Liver (tissue), 9 donors: Measurements from ENCODE around the gene ATP2B2. TPM values are rescaled to one million over a fixed set of nuclear protein-coding genes. Genes with fewer than 3 reads are reported as not detected.

Source experiments
- DNase-seq: peaks from one replicate; pipeline ENCODE4 v3.0.0-alpha.2; 2017; ENCODE audit warnings: low spot score
- H3K27ac ChIP-seq, 2 donors: one replicate each; pipeline ENCODE4 v1.7.0; 2013; ENCODE audit warnings: inconsistent platforms in 2 of 2, low read length in 2 of 2, control low read depth in 1 of 2, low read depth in 1 of 2, mild to moderate bottlenecking in 1 of 2
- H3K27me3 ChIP-seq, 4 donors: one replicate each; pipeline versions ENCODE4 v1.6.1 to v1.7.0; 2013; ENCODE audit warnings: low read length in 3 of 4, inconsistent platforms in 1 of 4, mild to moderate bottlenecking in 1 of 4, moderate library complexity in 1 of 4; ENCODE audit not compliant: control insufficient read depth in 4 of 4, insufficient read depth in 4 of 4
- H3K36me3 ChIP-seq, 4 donors: one replicate each; pipeline versions ENCODE4 v1.6.1 to v1.7.0; 2013; ENCODE audit warnings: low read length in 3 of 4, mild to moderate bottlenecking in 3 of 4, low read depth in 1 of 4, moderate library complexity in 1 of 4; ENCODE audit not compliant: control insufficient read depth in 4 of 4, insufficient read depth in 3 of 4
- H3K4me1 ChIP-seq, 4 donors: one replicate each; pipeline versions ENCODE4 v1.6.1 to v1.7.0; 2013; ENCODE audit warnings: low read length in 3 of 4, mild to moderate bottlenecking in 3 of 4, moderate library complexity in 1 of 4; ENCODE audit not compliant: control insufficient read depth in 4 of 4, insufficient read depth in 4 of 4
- H3K4me3 ChIP-seq, 3 donors: one replicate each; pipeline versions ENCODE4 v1.6.1 to v1.7.0; 2013; ENCODE audit warnings: low read length in 3 of 3, control low read depth in 1 of 3, low read depth in 1 of 3, mild to moderate bottlenecking in 1 of 3
- H3K9ac ChIP-seq, 2 donors: one replicate each; pipeline ENCODE4 v1.7.0; 2013; ENCODE audit warnings: low read length in 2 of 2, mild to moderate bottlenecking in 2 of 2, moderate library complexity in 2 of 2, control low read depth in 1 of 2, low read depth in 1 of 2
- H3K9me3 ChIP-seq, 4 donors: one replicate each; pipeline versions ENCODE4 v1.6.1 to v1.7.0; 2013; ENCODE audit warnings: low read length in 3 of 4; ENCODE audit not compliant: control insufficient read depth in 4 of 4
- EGR1 ChIP-seq, 2 donors: IDR thresholded peaks; 2 replicates each; pipeline ENCODE4 v1.6.1; 2016 to 2018; ENCODE audit warnings: antibody characterized with exemption in 2 of 2, low read depth in 2 of 2
- FOXA1 ChIP-seq: IDR thresholded peaks from 2 replicates; pipeline ENCODE4 v1.6.1; 2016; ENCODE audit warnings: antibody characterized with exemption
- FOXA2 ChIP-seq: IDR thresholded peaks from 2 replicates; pipeline ENCODE4 v1.6.1; 2016; ENCODE audit warnings: antibody characterized with exemption
- NR2F2 ChIP-seq: IDR thresholded peaks from 2 replicates; pipeline ENCODE4 v1.6.1; 2016; ENCODE audit warnings: antibody characterized with exemption
- RAD21 ChIP-seq, 2 donors: IDR thresholded peaks; 2 replicates each; pipeline ENCODE4 v1.6.1; 2016; ENCODE audit warnings: antibody characterized with exemption in 2 of 2, mild to moderate bottlenecking in 2 of 2
- SP1 ChIP-seq: IDR thresholded peaks from 2 replicates; pipeline ENCODE4 v1.6.1; 2018; ENCODE audit warnings: antibody characterized with exemption, mild to moderate bottlenecking
- TAF1 ChIP-seq: conservative IDR thresholded peaks from 2 replicates; pipeline ENCODE4 v1.6.1; 2016; ENCODE audit warnings: antibody characterized with exemption, mild to moderate bottlenecking
- YY1 ChIP-seq: IDR thresholded peaks from 2 replicates; pipeline ENCODE4 v1.6.1; 2016; ENCODE audit warnings: antibody characterized with exemption, mild to moderate bottlenecking
- WGBS: extraction: QIAGEN DNeasy Blood & Tissue Kit; methylation state at CpG from one replicate; pipeline ENCODE4 v1.1.7; 2013; 5-methylcytosine and 5-hydroxymethylcytosine counted together
- polyA plus RNA-seq, 2 donors: library from polyadenylated mRNA; stranded (reverse) in 1 of 2; unstranded in 1 of 2; fragments of 200-250 nt in 1 of 2; fragments of >200 nt in 1 of 2; fragmentation: Nextera tagmentation in 1 of 2; extraction: Ambion mirVana in 1 of 2; gene quantifications; one replicate each; pipeline versions ENCODE4 v1.2.1 to v1.2.3, GENCODE V29; 2013 to 2015
- total RNA-seq, 2 donors: library from RNA; depleted of rRNA; stranded (reverse); fragments of >200 nt; gene quantifications; one replicate each; pipeline ENCODE4 v1.2.3, GENCODE V29; 2014
- TF ChIP-seq, protein P1 (sequence below): IDR thresholded peaks from 2 replicates; pipeline ENCODE4 v1.6.1; 2016; ENCODE audit warnings: antibody characterized with exemption
- TF ChIP-seq, protein P2 (sequence below): IDR thresholded peaks from 2 replicates; pipeline ENCODE4 v1.6.1; 2016; ENCODE audit warnings: antibody characterized with exemption
- TF ChIP-seq, protein P3 (sequence below): IDR thresholded peaks from 2 replicates; pipeline ENCODE4 v1.6.1; 2016; ENCODE audit warnings: antibody characterized with exemption, mild to moderate bottlenecking
- donor health status: healthy.
- donor health status: healthy.
- donor health status: healthy.
- donor health status: healthy.
- donor health status: healthy.

Gene ATP2B2
- total and polyA plus RNA-seq, 4 donors = 10.4 to 27.8 (median 20.7) TPM

DNA sequence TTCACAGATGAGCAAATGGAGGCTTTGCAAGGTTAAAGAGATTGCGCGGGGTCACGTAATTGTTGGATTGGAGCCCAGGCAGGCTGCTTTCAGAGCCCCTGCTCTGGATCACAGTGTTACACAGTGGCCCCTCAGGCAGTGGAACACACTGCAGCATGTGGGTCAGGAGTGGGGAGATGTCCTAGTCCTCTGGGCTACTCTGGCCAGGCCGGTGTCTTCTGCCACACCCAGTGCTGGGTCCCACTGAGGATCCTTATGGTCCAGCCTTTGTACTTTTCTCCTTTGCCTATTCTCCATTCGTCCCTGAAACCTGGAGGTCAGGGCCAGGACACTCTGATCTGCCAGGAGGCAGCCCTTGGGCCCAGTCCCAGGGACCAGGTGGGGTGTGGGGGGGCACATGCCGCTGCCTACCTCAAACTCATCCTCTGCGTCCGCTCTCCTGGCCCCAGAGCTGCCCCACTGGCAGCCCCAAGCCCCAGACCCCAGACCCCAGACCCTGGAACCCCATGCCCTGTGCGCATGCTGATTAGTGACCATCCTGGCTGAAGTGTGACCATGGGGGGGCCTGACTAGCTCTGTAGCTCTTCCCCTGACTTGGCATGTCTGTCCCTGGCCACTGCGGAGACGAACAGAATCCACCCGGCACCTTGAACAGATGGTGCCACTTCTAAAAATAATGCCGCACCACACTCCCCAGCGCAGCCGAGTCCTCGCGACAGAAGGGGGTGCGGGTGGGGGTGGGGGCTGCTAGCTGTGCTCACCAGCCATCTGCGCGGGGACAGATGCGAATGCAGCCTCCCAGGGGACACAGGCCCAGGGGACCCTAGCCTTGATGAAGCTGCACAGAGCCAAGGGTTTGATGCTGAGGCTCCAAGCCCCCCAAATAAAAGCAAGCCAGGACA is 41.6 kb downstream of the ATP2B2 start:
- Histone ChIP-seq H3K4me1 (peaks cover 0 to 4% (median 2%) of the 10 kb centered on the region in 4 donors), H3K36me3 (no peaks in the 10 kb centered on the region), H3K9ac (no peak overlapping the region), H3K27me3 (no peaks in the 10 kb centered on the region), H3K9me3 (no peaks in the 10 kb centered on the region), H3K27ac (no peak overlapping the region), H3K4me3 (no peak overlapping the region)
- no peak for DNase-seq
- TF ChIP-seq FOXA1 (no peak), EGR1 (IDR thresholded peaks at IDR 0.05; ENCODE audit: low read depth in 2 of 2) (no peak), TAF1 (no peak)
- TF ChIP-seq, protein P1, sequence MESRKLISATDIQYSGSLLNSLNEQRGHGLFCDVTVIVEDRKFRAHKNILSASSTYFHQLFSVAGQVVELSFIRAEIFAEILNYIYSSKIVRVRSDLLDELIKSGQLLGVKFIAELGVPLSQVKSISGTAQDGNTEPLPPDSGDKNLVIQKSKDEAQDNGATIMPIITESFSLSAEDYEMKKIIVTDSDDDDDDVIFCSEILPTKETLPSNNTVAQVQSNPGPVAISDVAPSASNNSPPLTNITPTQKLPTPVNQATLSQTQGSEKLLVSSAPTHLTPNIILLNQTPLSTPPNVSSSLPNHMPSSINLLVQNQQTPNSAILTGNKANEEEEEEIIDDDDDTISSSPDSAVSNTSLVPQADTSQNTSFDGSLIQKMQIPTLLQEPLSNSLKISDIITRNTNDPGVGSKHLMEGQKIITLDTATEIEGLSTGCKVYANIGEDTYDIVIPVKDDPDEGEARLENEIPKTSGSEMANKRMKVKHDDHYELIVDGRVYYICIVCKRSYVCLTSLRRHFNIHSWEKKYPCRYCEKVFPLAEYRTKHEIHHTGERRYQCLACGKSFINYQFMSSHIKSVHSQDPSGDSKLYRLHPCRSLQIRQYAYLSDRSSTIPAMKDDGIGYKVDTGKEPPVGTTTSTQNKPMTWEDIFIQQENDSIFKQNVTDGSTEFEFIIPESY = no peak
- WGBS = 88% methylated on average over 21 of the region's 21 CpGs

DNA sequence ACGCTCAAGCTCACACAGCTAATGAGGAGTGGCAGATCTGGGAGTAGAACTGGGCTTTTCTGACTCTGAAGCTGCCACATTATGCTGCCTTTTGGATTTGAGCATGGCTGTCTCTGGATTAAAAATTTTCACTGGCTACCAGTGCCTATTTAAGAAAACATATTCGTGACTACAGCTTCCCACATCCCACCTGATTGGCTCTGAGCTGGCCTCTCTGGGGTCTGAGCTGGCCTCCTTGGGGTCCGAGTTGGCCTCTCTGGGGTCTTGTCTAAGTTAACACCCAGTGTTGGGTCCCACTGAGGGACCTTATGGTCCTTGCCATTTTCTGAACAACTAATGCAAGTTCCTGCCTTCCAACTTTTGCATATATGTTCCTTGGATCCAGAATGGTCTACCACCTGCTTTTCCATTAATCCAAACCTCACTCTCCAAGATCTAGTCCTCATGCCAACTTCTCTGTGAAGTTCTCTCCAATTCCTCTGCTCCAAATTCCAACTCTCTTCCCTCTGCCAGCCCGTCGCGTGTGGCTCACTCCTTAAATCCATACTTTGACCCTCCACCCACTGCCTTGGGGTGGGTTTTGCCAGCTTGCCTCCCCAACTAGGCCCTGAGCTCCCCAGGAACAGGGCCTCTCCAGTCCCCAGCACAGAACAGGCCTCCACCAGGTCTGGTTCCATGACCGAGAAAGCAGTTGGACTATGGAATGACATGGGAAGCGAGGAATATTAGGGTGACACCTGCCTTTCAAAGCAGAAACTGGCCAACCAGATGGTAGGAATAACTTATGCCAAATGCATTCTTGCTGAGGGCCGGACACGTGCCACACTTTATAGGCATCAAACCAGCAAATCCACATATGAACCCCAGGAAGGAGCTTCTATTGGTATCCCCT is 42.5 kb downstream of the ATP2B2 start:
- Histone ChIP-seq H3K9me3 (no peaks in the 10 kb centered on the region), H3K27me3 (no peaks in the 10 kb centered on the region), H3K27ac (no peak overlapping the region), H3K9ac (no peak overlapping the region), H3K4me3 (no peak overlapping the region), H3K4me1 (no peaks in the 10 kb centered on the region), H3K36me3 (peaks cover 0 to 2% (median 0%) of the 10 kb centered on the region in 4 donors)
- DNase-seq = no peak
- WGBS = 87% methylated on average over 10 of the region's 10 CpGs
- TF ChIP-seq, protein P2, sequence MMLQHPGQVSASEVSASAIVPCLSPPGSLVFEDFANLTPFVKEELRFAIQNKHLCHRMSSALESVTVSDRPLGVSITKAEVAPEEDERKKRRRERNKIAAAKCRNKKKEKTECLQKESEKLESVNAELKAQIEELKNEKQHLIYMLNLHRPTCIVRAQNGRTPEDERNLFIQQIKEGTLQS = no peak
- no peak for TF ChIP-seq YY1
- TF ChIP-seq RAD21 (IDR thresholded peaks at IDR 0.05) = no peak
- no peak for TF ChIP-seq NR2F2
- no peak for TF ChIP-seq FOXA2
- TF ChIP-seq SP1 = no peak
- TF ChIP-seq, protein P3, sequence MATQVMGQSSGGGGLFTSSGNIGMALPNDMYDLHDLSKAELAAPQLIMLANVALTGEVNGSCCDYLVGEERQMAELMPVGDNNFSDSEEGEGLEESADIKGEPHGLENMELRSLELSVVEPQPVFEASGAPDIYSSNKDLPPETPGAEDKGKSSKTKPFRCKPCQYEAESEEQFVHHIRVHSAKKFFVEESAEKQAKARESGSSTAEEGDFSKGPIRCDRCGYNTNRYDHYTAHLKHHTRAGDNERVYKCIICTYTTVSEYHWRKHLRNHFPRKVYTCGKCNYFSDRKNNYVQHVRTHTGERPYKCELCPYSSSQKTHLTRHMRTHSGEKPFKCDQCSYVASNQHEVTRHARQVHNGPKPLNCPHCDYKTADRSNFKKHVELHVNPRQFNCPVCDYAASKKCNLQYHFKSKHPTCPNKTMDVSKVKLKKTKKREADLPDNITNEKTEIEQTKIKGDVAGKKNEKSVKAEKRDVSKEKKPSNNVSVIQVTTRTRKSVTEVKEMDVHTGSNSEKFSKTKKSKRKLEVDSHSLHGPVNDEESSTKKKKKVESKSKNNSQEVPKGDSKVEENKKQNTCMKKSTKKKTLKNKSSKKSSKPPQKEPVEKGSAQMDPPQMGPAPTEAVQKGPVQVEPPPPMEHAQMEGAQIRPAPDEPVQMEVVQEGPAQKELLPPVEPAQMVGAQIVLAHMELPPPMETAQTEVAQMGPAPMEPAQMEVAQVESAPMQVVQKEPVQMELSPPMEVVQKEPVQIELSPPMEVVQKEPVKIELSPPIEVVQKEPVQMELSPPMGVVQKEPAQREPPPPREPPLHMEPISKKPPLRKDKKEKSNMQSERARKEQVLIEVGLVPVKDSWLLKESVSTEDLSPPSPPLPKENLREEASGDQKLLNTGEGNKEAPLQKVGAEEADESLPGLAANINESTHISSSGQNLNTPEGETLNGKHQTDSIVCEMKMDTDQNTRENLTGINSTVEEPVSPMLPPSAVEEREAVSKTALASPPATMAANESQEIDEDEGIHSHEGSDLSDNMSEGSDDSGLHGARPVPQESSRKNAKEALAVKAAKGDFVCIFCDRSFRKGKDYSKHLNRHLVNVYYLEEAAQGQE = no peak
- no peak for TF ChIP-seq TAF1
- TF ChIP-seq, protein P1 = no peak
